Upper lobe of left lung (tissue), 6 donors: ENCODE results near the gene ZFYVE9. TPM values are rescaled to one million over a fixed set of nuclear protein-coding genes. Genes with fewer than 3 reads are reported as not detected.
"Not testable (repeated sequence)": the region's sequence is repeated elsewhere in the genome, so short reads cannot be mapped to it uniquely, and the experiment has no call there.

Experiments used
- ATAC-seq, 2 donors: fragments of 200-7000 bp; cut with Tn5 transposase; one replicate each; pipeline ENCODE4 v1.9.1; 2022; ENCODE audit warnings: mild to moderate bottlenecking in 2 of 2, moderate library complexity in 2 of 2; ENCODE audit not compliant: low FRiP score in 2 of 2
- DNase-seq, 2 donors: peaks; one replicate each; pipeline ENCODE4 v3.0.0-alpha.2; 2019 to 2020
- H3K27ac ChIP-seq, 4 donors: fragments of 200-600 bp; sonication (generic); one replicate each; pipeline ENCODE4 v1.5.1; 2016 to 2019
- H3K27me3 ChIP-seq, 4 donors: fragments of 200-600 bp; sonication (generic); one replicate each; pipeline ENCODE4 v1.5.1; 2017 to 2019
- H3K36me3 ChIP-seq, 4 donors: fragments of 200-600 bp; sonication (generic); one replicate each; pipeline ENCODE4 v1.5.1; 2016 to 2019
- H3K4me1 ChIP-seq, 4 donors: fragments of 200-600 bp; sonication (generic); one replicate each; pipeline ENCODE4 v1.5.1; 2018 to 2019
- H3K4me3 ChIP-seq, 4 donors: fragments of 200-600 bp; sonication (generic); one replicate each; pipeline ENCODE4 v1.5.1; 2017 to 2019; ENCODE audit warnings: mild to moderate bottlenecking in 2 of 4, moderate library complexity in 1 of 4
- H3K9me3 ChIP-seq, 4 donors: fragments of 200-600 bp; sonication (generic); one replicate each; pipeline ENCODE4 v1.5.1; 2018 to 2019
- EP300 ChIP-seq, 4 donors: sonication (generic); formaldehyde crosslinking; IDR thresholded peaks; one replicate each; pipeline ENCODE4 v1.5.1; 2017; ENCODE audit warnings: antibody characterized with exemption in 4 of 4, control low read depth in 2 of 4
- POLR2A ChIP-seq, 4 donors: fragments of 450-650 bp; IDR thresholded peaks; one replicate each; pipeline ENCODE4 v1.5.1; 2016 to 2017; ENCODE audit warnings: antibody characterized with exemption in 4 of 4, mild to moderate bottlenecking in 2 of 4
- POLR2AphosphoS5 ChIP-seq, 2 donors: sonication (generic); formaldehyde crosslinking; IDR thresholded peaks; one replicate each; pipeline ENCODE4 v1.5.1; 2017; ENCODE audit warnings: antibody characterized with exemption in 2 of 2
- WGBS, 2 donors: methylation state at CpG; one replicate each; pipeline ENCODE4 v1.1.5; 2017 to 2018; 5-methylcytosine and 5-hydroxymethylcytosine counted together
- total RNA-seq, 6 donors: library from RNA; depleted of rRNA in 4 of 6; stranded (reverse); fragments of >200 nt in 4 of 6; gene quantifications; one replicate each; pipeline versions ENCODE4 v1.1.0 to v1.2.1, GENCODE V29; 2016 to 2021
- TF ChIP-seq, protein P1 (sequence below), 6 experiments: fragments of 450-650 bp in 4 of 6; fragments of 200-600 bp in 2 of 6; sonication (generic) in 2 of 6; IDR thresholded peaks; one replicate each; pipeline ENCODE4 v1.5.1; 2016 to 2019; ENCODE audit warnings: antibody characterized with exemption in 6 of 6
- donor health status: DM: no; HTN: no; CAD: no; lungs with moderate emphysema.
- donor health status: DM: no; HTN: yes; CAD: no; lungs with severe emphysema.

Gene ZFYVE9
- total RNA-seq, 6 donors from 2014 or later: 13.4 to 40.3 (median 19.6) TPM

DNA sequence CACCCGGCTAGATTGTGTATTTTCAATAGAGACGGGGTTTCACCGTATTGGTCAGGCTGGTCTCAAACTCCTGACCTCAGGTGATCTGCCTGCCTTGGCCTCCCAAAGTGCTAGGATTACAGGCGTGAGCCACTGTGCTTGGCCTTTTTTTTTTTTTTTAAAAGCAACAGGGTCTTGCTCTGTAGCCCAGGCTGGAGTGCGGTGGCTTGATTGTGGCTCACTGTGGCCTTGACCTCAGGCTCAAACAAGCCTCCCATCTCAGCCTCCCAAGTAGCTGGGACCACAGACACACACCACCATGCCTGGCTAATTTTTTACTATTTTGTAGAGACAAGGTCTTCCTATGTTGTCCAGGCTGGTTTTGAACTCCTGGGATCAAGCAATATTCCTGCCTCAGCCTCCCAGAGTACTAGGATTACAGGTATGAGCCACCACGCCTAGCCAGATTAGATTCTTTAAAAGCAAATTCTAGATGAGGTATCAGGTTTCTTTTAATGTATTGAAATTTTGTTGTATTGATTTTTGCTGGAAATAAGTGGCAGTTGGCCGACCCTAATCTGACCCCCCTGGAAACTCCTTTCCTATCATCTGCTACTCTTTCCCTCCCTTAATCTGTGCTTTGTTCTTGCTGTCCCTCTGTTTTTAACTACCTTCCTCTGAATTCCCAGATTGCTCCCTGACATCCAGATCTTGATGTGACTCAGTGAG is 26.6 kb downstream of the ZFYVE9 start:
- Histone ChIP-seq H3K4me1 (no peaks in the 10 kb centered on the region), H3K27ac (no peak overlapping the region), H3K36me3 (no peaks in the 10 kb centered on the region), H3K27me3 (no peaks in the 10 kb centered on the region), H3K4me3 (no peak overlapping the region), H3K9me3 (no peaks in the 10 kb centered on the region)
- TF ChIP-seq EP300 (IDR thresholded peaks at IDR 0.05): no peak
- TF ChIP-seq, protein P1, sequence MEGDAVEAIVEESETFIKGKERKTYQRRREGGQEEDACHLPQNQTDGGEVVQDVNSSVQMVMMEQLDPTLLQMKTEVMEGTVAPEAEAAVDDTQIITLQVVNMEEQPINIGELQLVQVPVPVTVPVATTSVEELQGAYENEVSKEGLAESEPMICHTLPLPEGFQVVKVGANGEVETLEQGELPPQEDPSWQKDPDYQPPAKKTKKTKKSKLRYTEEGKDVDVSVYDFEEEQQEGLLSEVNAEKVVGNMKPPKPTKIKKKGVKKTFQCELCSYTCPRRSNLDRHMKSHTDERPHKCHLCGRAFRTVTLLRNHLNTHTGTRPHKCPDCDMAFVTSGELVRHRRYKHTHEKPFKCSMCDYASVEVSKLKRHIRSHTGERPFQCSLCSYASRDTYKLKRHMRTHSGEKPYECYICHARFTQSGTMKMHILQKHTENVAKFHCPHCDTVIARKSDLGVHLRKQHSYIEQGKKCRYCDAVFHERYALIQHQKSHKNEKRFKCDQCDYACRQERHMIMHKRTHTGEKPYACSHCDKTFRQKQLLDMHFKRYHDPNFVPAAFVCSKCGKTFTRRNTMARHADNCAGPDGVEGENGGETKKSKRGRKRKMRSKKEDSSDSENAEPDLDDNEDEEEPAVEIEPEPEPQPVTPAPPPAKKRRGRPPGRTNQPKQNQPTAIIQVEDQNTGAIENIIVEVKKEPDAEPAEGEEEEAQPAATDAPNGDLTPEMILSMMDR (IDR thresholded peaks at IDR 0.05): no peak
- WGBS, 2 donors: 96 to 97% methylated on average over 5 to 7 of the region's 7 CpGs
- DNase-seq (no peak), ATAC-seq (no peak)

DNA sequence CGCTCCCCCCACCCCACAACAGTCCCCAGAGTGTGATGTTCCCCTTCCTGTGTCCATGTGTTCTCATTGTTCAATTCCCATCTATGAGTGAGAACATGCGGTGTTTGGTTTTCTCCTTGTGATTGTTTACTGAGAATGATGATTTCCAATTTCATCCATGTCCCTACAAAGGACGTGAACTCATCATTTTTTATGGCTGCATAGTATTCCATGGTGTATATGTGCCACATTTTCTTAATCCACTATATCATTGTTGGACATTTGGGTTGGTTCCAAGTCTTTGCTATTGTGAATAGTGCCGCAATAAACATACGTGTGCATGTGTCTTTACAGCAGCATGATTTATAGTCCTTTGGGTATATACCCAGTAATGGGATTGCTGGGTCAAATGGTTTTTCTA is 29.3 kb downstream of the ZFYVE9 start:
- ATAC-seq, DNase-seq, H3K4me3 ChIP-seq, H3K9me3 ChIP-seq, H3K27me3 ChIP-seq, H3K36me3 ChIP-seq, H3K27ac ChIP-seq, H3K4me1 ChIP-seq: not testable (repeated sequence)
- 93 to 95% methylated on average over 4 to 5 of the region's 5 CpGs for WGBS, 2 donors

- no peak overlapping the region for H3K27ac ChIP-seq
- TF ChIP-seq EP300 (IDR thresholded peaks at IDR 0.05) (no peak), POLR2A (IDR thresholded peaks at IDR 0.05) (no peak), POLR2AphosphoS5 (IDR thresholded peaks at IDR 0.05) (no peak)
- TF ChIP-seq, protein P1 (IDR thresholded peaks at IDR 0.05): no peak
- peak in 1 of 2 donors; percentile 19 for ATAC-seq
- no peaks in the 10 kb centered on the region for H3K4me1 ChIP-seq
- no peaks in the 10 kb centered on the region for H3K9me3 ChIP-seq
- no peaks in the 10 kb centered on the region for H3K36me3 ChIP-seq
- H3K4me3 ChIP-seq: no peak overlapping the region
- DNase-seq: no peak
- H3K27me3 ChIP-seq: no peaks in the 10 kb centered on the region
- 68 to 83% methylated on average over 6 of the region's 6 CpGs for WGBS, 2 donors
These were observed 37.2 kb downstream of the ZFYVE9 start for GRCh38 chr1:52179073-52179472.

DNA sequence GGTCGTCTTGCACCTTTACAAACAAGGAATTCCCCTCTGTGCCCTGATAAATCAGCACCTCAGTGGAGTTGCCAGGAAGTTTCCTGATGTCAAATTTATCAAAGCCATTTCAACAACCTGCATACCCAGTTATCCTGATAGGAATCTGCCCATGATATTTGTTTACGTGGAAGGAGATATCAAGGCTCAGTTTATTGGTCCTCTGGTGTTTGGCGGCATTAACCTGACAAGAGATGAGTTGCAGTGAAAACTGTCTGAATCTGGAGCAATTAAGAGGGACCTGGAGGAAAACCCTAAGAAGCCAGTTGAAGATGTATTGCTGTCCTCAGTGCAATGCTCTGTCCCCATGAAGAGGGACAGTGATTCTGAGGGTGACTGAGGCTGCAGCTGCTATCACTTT is 38.3 kb downstream of the ZFYVE9 start:
- H3K36me3 ChIP-seq: no peaks in the 10 kb centered on the region
- H3K4me3 ChIP-seq: no peak overlapping the region
- no peaks in the 10 kb centered on the region for H3K9me3 ChIP-seq
- DNase-seq (no peak), ATAC-seq (no peak)
- TF ChIP-seq POLR2AphosphoS5 (IDR thresholded peaks at IDR 0.05) (no peak), EP300 (IDR thresholded peaks at IDR 0.05) (no peak), POLR2A (IDR thresholded peaks at IDR 0.05) (no peak)
- TF ChIP-seq, protein P1 (IDR thresholded peaks at IDR 0.05): no peak
- H3K4me1 ChIP-seq: no peaks in the 10 kb centered on the region
- H3K27me3 ChIP-seq: no peaks in the 10 kb centered on the region
- H3K27ac ChIP-seq: no peak overlapping the region
- 69 to 85% methylated on average over 3 of the region's 3 CpGs for WGBS, 2 donors

DNA sequence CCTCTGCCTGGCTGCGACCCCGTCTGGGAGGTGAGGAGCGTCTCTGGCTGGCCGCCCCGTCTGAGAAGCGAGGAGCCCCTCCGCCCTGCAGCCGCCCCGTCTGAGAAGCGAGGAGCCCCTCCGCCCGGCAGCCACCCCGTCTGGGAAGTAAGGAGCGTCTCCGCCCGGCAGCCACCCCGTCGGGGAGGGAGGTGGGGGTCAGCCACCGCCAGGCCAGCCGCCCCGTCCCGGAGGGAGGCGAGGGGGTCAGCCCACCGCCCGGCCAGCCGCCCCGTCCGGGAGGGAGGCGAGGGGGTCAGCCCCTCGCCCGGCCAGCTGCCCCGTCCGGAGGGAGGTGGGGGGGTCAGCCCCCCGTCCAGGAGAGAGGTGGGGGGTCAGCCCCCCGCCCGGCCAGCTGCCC is 39.9 kb downstream of the ZFYVE9 start:
- WGBS, 2 donors: 100% methylated on average over 2 of the region's 36 CpGs; no CpG with 5 or more reads in 1 of the 2 donors

DNA sequence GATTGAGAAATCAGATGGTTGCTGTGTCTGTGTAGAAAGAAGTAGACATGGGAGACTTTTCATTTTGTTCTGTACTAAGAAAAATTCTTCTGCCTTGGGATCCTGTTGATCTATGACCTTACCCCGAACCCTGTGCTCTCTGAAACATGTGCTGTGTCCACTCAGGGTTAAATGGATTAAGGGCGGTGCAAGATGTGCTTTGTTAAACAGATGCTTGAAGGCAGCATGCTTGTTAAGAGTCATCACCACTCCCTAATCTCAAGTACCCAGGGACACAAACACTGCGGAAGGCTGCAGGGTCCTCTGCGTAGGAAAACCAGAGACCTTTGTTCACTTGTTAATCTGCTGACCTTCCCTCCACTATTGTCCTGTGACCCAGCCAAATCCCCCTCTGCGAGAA is 40.4 kb downstream of the ZFYVE9 start:
- H3K4me1 ChIP-seq, H3K4me3 ChIP-seq, DNase-seq, H3K27me3 ChIP-seq, H3K27ac ChIP-seq, ATAC-seq, H3K36me3 ChIP-seq, H3K9me3 ChIP-seq: not testable (repeated sequence)
- 60 to 83% methylated on average over 3 to 5 of the region's 5 CpGs for WGBS, 2 donors

More for the DNA sequence above, 39.9 kb downstream of the ZFYVE9 start:
- not testable (repeated sequence) for H3K4me3 ChIP-seq, H3K27ac ChIP-seq, H3K9me3 ChIP-seq, H3K4me1 ChIP-seq, H3K27me3 ChIP-seq, ATAC-seq, H3K36me3 ChIP-seq
- DNase-seq: peak in 1 of 2 donors; percentile 66
